ENCODE data around the gene TRIM28.

DNA sequence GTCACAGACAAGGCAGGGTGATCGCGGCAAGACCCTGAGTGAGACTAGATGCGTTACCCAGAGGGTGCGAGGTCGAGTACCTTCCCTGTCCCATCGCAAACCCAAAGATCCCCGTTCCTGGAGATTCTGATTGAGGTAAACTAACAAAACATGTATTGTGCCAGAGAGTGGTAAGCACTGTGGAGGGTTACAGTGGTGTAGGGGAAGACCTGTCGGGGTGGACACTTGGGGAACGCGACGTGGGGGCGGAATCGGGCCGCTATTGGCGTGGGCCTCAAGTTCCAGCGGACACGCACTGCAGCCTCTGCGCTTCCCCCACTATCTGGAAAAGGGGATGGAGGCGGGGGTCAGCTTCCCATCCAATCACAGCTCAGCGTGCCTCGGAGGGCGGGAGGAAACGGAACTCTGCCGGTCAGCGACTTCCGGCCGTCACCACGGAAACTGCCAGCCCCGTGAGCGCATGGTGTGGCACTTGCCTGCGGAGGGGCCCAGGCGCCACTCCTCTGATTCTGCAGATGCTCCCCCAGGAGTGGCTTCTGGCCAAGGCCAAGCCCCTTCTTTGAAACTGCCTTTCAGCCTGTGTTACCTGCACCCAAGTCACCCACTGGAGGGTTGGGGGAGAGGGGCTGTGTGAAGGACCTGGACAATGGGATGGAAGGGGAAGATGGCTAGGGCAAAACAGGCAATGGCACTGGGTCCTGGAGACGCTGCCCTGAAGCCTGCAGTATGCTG, 15.6 kb downstream of the TRIM28 start:
- TF ChIP-seq CTCF (conservative IDR thresholded peaks at IDR 0.05) (no peak), ZFX (IDR thresholded peaks at IDR 0.05) (peak; percentile 45; the same call in 1 of the 2 replicates)

All from C4-2B (cell line).